BLaER1 treated with 17β-estradiol and CSF1 and Interleukin-3, amounts not matched to agents 10 nM and 100 nM (cell line): ENCODE measurements around the gene TTC16.
"Not testable (repeated sequence)": the region's sequence is repeated elsewhere in the genome, so short reads cannot be mapped to it uniquely, and the experiment has no call there.

ENCODE experiments used
- H3K27ac ChIP-seq, 11 experiments: shearing (Covaris generic); formaldehyde crosslinking; 2 replicates each; pipeline ENCODE4 v1.8.1; 2022
- H3K27me3 ChIP-seq, 11 experiments: shearing (Covaris generic); formaldehyde crosslinking; 2 replicates each; pipeline ENCODE4 v1.8.1; 2022
- H3K36me3 ChIP-seq, 11 experiments: shearing (Covaris generic); formaldehyde crosslinking; 2 replicates each; pipeline ENCODE4 v1.8.1; 2022
- H3K4me1 ChIP-seq, 10 experiments: shearing (Covaris generic); formaldehyde crosslinking; 2 replicates each; pipeline ENCODE4 v1.8.1; 2022
- H3K4me2 ChIP-seq, 11 experiments: shearing (Covaris generic); formaldehyde crosslinking; 2 replicates each; pipeline ENCODE4 v1.8.1; 2022
- H3K4me3 ChIP-seq, 10 experiments: shearing (Covaris generic); formaldehyde crosslinking; 2 replicates each; pipeline ENCODE4 v1.8.1; 2022
- H3K9ac ChIP-seq, 11 experiments: shearing (Covaris generic); formaldehyde crosslinking; 2 replicates each; pipeline ENCODE4 v1.8.1; 2022
- H3K9me3 ChIP-seq, 11 experiments: shearing (Covaris generic); formaldehyde crosslinking; replicated peaks in 1 of 11; 2 replicates each; pipeline ENCODE4 v1.8.1; 2022
- H4K20me1 ChIP-seq, 11 experiments: shearing (Covaris generic); formaldehyde crosslinking; 2 replicates each; pipeline ENCODE4 v1.8.1; 2022
- Cebpa-rat ChIP-seq, 11 experiments: shearing (Covaris generic); IDR thresholded peaks; 2 replicates each; pipeline ENCODE4 v1.8.1; 2022

Gene TTC16

GRCh38 chr9:127780126-127780885, 64.4 kb downstream of the TTC16 start:
- Histone ChIP-seq H3K4me2 (peak overlapping the region; percentile 92 to 99 (median 97)), H3K4me1 (peaks cover 87 to 95% (median 93%) of the 10 kb centered on the region in 10 experiments), H3K27me3 (no peaks in the 10 kb centered on the region), H4K20me1 (peaks cover 0 to 6% (median 0%) of the 10 kb centered on the region in 11 experiments; a peak in 3 of 22 replicates), H3K9me3 (no peaks in the 10 kb centered on the region), H3K36me3 (no peaks in the 10 kb centered on the region), H3K4me3 (0 out of 20 replicates have a peak overlapping the region, but pooled peaks of 1 of the 10 experiments have one; percentile 69), H3K27ac (peak overlapping the region; percentile 16 to 96 (median 92); a peak in 21 of 22 replicates), H3K9ac (peak overlapping the region in 10 of 11 experiments; percentile 6 to 90 (median 82); a peak in 20 of 22 replicates)
- TF ChIP-seq Cebpa-rat (IDR thresholded peaks at IDR 0.05), result no peak

GRCh38 chr9:127780909-127781308, 65.0 kb downstream of the TTC16 start:
- Histone ChIP-seq H3K4me1 (peaks cover 81 to 90% (median 88%) of the 10 kb centered on the region in 10 experiments), H3K9ac (peak overlapping the region in 10 of 11 experiments; percentile 6 to 98 (median 84); a peak in 20 of 22 replicates), H3K27ac (peak overlapping the region in 10 of 11 experiments; percentile 83 to 96 (median 93); a peak in 21 of 22 replicates), H3K4me2 (peak overlapping the region; percentile 92 to 99 (median 97))
- not testable (repeated sequence) for H4K20me1 ChIP-seq, H3K27me3 ChIP-seq, H3K36me3 ChIP-seq, H3K9me3 ChIP-seq, H3K4me3 ChIP-seq
- TF ChIP-seq Cebpa-rat (IDR thresholded peaks at IDR 0.05), result peak in 9 of 11 experiments; percentile 14 to 87 (median 66); a peak in 12 of 22 replicates
